H9 (cell line): ENCODE results near the gene LGALS9. TPM values are rescaled to one million over a fixed set of nuclear protein-coding genes. Genes with fewer than 3 reads are reported as not detected.
"Not testable (repeated sequence)": the region's sequence is repeated elsewhere in the genome, so short reads cannot be mapped to it uniquely, and the experiment has no call there.

Source experiments
- DNase-seq: peaks from one replicate; pipeline ENCODE4 v3.0.0-alpha.2; 2017
- H2AFZ ChIP-seq: one replicate; pipeline ENCODE4 v1.6.1; 2013; ENCODE audit warnings: mild to moderate bottlenecking, low read length, control low read depth, moderate library complexity
- H2AK5ac ChIP-seq: 2 replicates; pipeline ENCODE4 v1.6.1; 2013; ENCODE audit warnings: low read length, control low read depth, mixed read lengths; ENCODE audit not compliant: insufficient read length
- H2BK120ac ChIP-seq: one replicate; pipeline ENCODE4 v1.6.1; 2013; ENCODE audit warnings: low read depth, mild to moderate bottlenecking, low read length, control low read depth, inconsistent platforms; ENCODE audit not compliant: poor library complexity, severe bottlenecking
- H2BK12ac ChIP-seq: 2 replicates; pipeline ENCODE4 v1.6.1; 2013; ENCODE audit warnings: low read length, control low read depth, mixed read lengths, low read depth; ENCODE audit not compliant: insufficient read length
- H2BK15ac ChIP-seq: 2 replicates; pipeline ENCODE4 v1.6.1; 2013; ENCODE audit warnings: low read depth, low read length, control low read depth
- H2BK20ac ChIP-seq: one replicate; pipeline ENCODE4 v1.6.1; 2013; ENCODE audit warnings: low read depth, mild to moderate bottlenecking, low read length, control low read depth, inconsistent platforms; ENCODE audit not compliant: poor library complexity, severe bottlenecking
- H2BK5ac ChIP-seq: 2 replicates; pipeline ENCODE4 v1.6.1; 2013; ENCODE audit warnings: low read length, control low read depth, mixed read lengths; ENCODE audit not compliant: insufficient read length
- H3K14ac ChIP-seq: 2 replicates; pipeline ENCODE4 v1.6.1; 2013; ENCODE audit warnings: low read length, control low read depth; ENCODE audit not compliant: insufficient read depth
- H3K18ac ChIP-seq: 2 replicates; pipeline ENCODE4 v1.6.1; 2013; ENCODE audit warnings: low read depth, mild to moderate bottlenecking, mixed read lengths, low read length, control low read depth; ENCODE audit not compliant: insufficient read length
- H3K23ac ChIP-seq: 2 replicates; pipeline ENCODE4 v1.6.1; 2013; ENCODE audit warnings: low read length, control low read depth, mixed read lengths, low read depth; ENCODE audit not compliant: insufficient read length
- H3K23me2 ChIP-seq: 2 replicates; pipeline ENCODE4 v1.6.1; 2013; ENCODE audit warnings: low read depth, mild to moderate bottlenecking, mixed read lengths, low read length, control low read depth; ENCODE audit not compliant: insufficient read length, poor library complexity, severe bottlenecking
- H3K27ac ChIP-seq: 2 replicates; pipeline ENCODE4 v1.5.1; 2013; ENCODE audit warnings: low read length, control low read depth, mixed read lengths, low read depth; ENCODE audit not compliant: insufficient read length
- H3K27me3 ChIP-seq: 2 replicates; pipeline ENCODE4 v1.6.1; 2013; ENCODE audit warnings: low read length, control low read depth, inconsistent platforms; ENCODE audit not compliant: insufficient read depth
- H3K4ac ChIP-seq: 2 replicates; pipeline ENCODE4 v1.6.1; 2013; ENCODE audit warnings: low read depth, mild to moderate bottlenecking, control low read depth, inconsistent platforms, low read length, moderate library complexity
- H3K4me1 ChIP-seq: 2 replicates; pipeline ENCODE4 v1.6.1; 2013; ENCODE audit warnings: low read length, control low read depth, inconsistent platforms; ENCODE audit not compliant: insufficient read depth
- H3K4me2 ChIP-seq: 2 replicates; pipeline ENCODE4 v1.6.1; 2013; ENCODE audit warnings: low read length, control low read depth, mixed read lengths; ENCODE audit not compliant: insufficient read length, insufficient read depth
- H3K56ac ChIP-seq: 2 replicates; pipeline ENCODE4 v1.6.1; 2013; ENCODE audit warnings: low read depth, mild to moderate bottlenecking, mixed read lengths, low read length, control low read depth; ENCODE audit not compliant: insufficient read length
- H3K79me1 ChIP-seq: 2 replicates; pipeline ENCODE4 v1.6.1; 2013; ENCODE audit warnings: low read depth, mild to moderate bottlenecking, moderate library complexity, low read length, control low read depth, inconsistent platforms; ENCODE audit not compliant: insufficient read depth, poor library complexity, severe bottlenecking
- H3K79me2 ChIP-seq: 2 replicates; pipeline ENCODE4 v1.6.1; 2013; ENCODE audit warnings: low read length, control low read depth, inconsistent platforms; ENCODE audit not compliant: insufficient read depth
- H3K9ac ChIP-seq: 2 replicates; pipeline ENCODE4 v1.6.1; 2013; ENCODE audit warnings: low read length, control low read depth, mixed read lengths; ENCODE audit not compliant: insufficient read length; ENCODE audit errors: extremely low read depth
- H3K9me3 ChIP-seq: one replicate; pipeline ENCODE4 v1.6.1; 2013; ENCODE audit warnings: low read depth, low read length, inconsistent platforms; ENCODE audit not compliant: control insufficient read depth
- H3T11ph ChIP-seq: one replicate; pipeline ENCODE4 v1.6.1; 2013; ENCODE audit warnings: mild to moderate bottlenecking, low read length, control low read depth, inconsistent platforms
- H4K20me1 ChIP-seq: one replicate; pipeline ENCODE4 v1.6.1; 2013; ENCODE audit not compliant: control insufficient read depth, insufficient read length, insufficient read depth
- H4K5ac ChIP-seq: 2 replicates; pipeline ENCODE4 v1.6.1; 2013; ENCODE audit warnings: low read depth, mild to moderate bottlenecking, mixed read lengths, low read length, control low read depth; ENCODE audit not compliant: insufficient read length
- H4K8ac ChIP-seq: replicated peaks from 2 replicates; pipeline ENCODE4 v1.6.1; 2013; ENCODE audit warnings: low read length, control low read depth, mixed read lengths, low read depth; ENCODE audit not compliant: insufficient read length
- H4K91ac ChIP-seq: 2 replicates; pipeline ENCODE4 v1.6.1; 2013; ENCODE audit warnings: low read depth, mild to moderate bottlenecking, moderate library complexity, mixed read lengths, low read length, control low read depth; ENCODE audit not compliant: insufficient read length
- H3K27ac Mint-ChIP-seq, 3 experiments: 2 replicates in 2 of 3; 3 replicates in 1 of 3; pipeline ENCODE4 v1.8.0; 2020 to 2021; ENCODE audit warnings: mixed read lengths in 3 of 3, mild to moderate bottlenecking in 1 of 3, moderate library complexity in 1 of 3
- H3K27me3 Mint-ChIP-seq: 2 replicates; pipeline ENCODE4 v1.8.0; 2021; ENCODE audit warnings: low read depth, mild to moderate bottlenecking, moderate library complexity, mixed read lengths
- H3K36me3 Mint-ChIP-seq, 3 experiments: 2 replicates in 2 of 3; 3 replicates in 1 of 3; pipeline ENCODE4 v1.8.0; 2020 to 2021; ENCODE audit warnings: low read depth in 3 of 3, mixed read lengths in 3 of 3; ENCODE audit not compliant: insufficient read depth in 1 of 3
- H3K4me1 Mint-ChIP-seq, 2 experiments: 2 replicates each; pipeline ENCODE4 v1.8.0; 2020; ENCODE audit warnings: mixed read lengths in 2 of 2
- H3K4me3 Mint-ChIP-seq, 2 experiments: 2 replicates in 1 of 2; 3 replicates in 1 of 2; pipeline ENCODE4 v1.8.0; 2020 to 2021; ENCODE audit warnings: mild to moderate bottlenecking in 2 of 2, mixed read lengths in 2 of 2, moderate library complexity in 1 of 2
- H3K9me3 Mint-ChIP-seq, 2 experiments: 2 replicates in 1 of 2; 3 replicates in 1 of 2; pipeline ENCODE4 v1.8.0; 2020; ENCODE audit warnings: mild to moderate bottlenecking in 2 of 2, mixed read lengths in 2 of 2, moderate library complexity in 1 of 2
- WGBS: extraction: QIAGEN DNeasy Blood & Tissue Kit; methylation state at CpG from one replicate; pipeline ENCODE4 v1.1.7; 2013; ENCODE audit warnings: missing lambda C conversion rate, low lambda C conversion rate, mixed read lengths; ENCODE audit not compliant: insufficient read length; ENCODE audit errors: extremely low coverage; 5-methylcytosine and 5-hydroxymethylcytosine counted together
- total RNA-seq: library from RNA; stranded (reverse); gene quantifications from 2 replicates; pipeline ENCODE4 v1.2.1, GENCODE V29; 2021
- TF ChIP-seq, protein P1 (sequence below): fragments of 200-600 bp; sonication (generic); conservative IDR thresholded peaks from 3 replicates; pipeline ENCODE4 v1.8.0; 2021; ENCODE audit warnings: antibody characterized with exemption, mild to moderate bottlenecking

LGALS9 gene
- total RNA-seq, 1 experiment from 2014 or later, result 2.5 TPM

DNA sequence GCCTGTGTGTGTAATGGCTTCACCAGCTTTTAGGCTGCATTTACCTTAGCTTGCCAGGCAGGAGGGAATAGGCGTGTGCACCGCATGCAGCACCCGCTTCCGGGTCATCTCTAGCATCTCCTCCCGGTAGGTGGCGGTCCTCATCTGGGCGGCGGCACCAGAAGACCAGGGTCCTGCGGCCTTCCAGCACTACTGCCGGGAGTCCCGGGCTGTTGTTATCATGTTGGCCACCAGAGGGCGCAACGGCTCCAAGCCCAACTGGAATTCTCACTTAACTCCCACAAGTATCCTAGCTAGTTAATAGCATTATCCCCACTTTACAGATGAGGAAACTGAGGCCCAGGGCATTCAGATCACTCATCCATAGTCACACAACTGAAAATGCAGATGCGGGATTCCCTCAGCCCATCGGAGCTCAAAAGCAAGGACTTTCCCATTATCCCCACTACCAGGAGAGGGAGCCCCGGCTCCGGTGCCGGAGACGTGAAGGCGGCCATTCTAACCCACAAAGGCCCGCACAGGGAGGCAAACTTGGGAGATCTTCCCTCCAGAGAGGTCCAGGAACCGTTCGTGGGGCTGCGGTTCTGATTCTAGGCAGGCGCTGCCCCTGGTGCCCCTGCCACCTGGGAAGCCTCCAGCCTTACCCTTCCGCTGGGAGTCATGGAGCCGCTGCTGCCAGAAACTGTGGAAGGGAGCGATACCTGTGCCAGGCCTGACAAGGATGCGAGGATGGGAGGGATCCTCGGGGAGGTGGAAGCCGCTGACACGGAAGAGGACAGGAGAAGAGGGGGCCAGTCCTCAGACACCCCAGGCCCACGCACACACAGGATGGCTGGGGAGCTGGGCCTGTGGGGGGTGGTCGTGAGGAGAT, 23.9 kb downstream of the LGALS9 start:
- no CpG with 5 or more reads among the region's 34 CpGs for WGBS
- H2BK5ac ChIP-seq, result no peak overlapping the region
- no peak overlapping the region for H3K27ac ChIP-seq
- Mint-ChIP-seq H3K9me3 (no peaks in the 10 kb centered on the region; a peak in 1 of 5 replicates), H3K27me3 (peaks cover 4% of the 10 kb centered on the region; the same call in 1 of the 2 replicates), H3K4me1 (peaks cover 10 to 14% of the 10 kb centered on the region in 2 experiments; a peak in 3 of 4 replicates), H3K36me3 (no peaks in the 10 kb centered on the region), H3K4me3 (no peak overlapping the region), H3K27ac (no peak overlapping the region)
- no peak overlapping the region for H2BK120ac ChIP-seq
- no peaks in the 10 kb centered on the region for H3K79me2 ChIP-seq
- H2AK5ac ChIP-seq, result no peak overlapping the region
- H4K91ac ChIP-seq, result no peak overlapping the region
- no peak overlapping the region for H2BK12ac ChIP-seq
- H2BK20ac ChIP-seq, result no peak overlapping the region
- H3K79me1 ChIP-seq, result no peaks in the 10 kb centered on the region
- no peak overlapping the region for H3K14ac ChIP-seq
- no peaks in the 10 kb centered on the region for H3K23me2 ChIP-seq
- H2BK15ac ChIP-seq, result no peak overlapping the region
- H3K18ac ChIP-seq, result no peak overlapping the region
- no peaks in the 10 kb centered on the region for H3K9me3 ChIP-seq
- peak; percentile 96 for DNase-seq
- H3K27me3 ChIP-seq, result no peaks in the 10 kb centered on the region
- no peak overlapping the region for H3K23ac ChIP-seq
- H2AFZ ChIP-seq, result no peak overlapping the region
- H3K4me2 ChIP-seq, result no peak overlapping the region
- H3K4me1 ChIP-seq, result no peaks in the 10 kb centered on the region; the same call in 1 of the 2 replicates
- H3K9ac ChIP-seq, result no peak overlapping the region
- H3K56ac ChIP-seq, result no peak overlapping the region
- no peak overlapping the region for H3K4ac ChIP-seq
- H3T11ph ChIP-seq, result no peak overlapping the region
- no peaks in the 10 kb centered on the region for H4K20me1 ChIP-seq
- TF ChIP-seq, protein P1, sequence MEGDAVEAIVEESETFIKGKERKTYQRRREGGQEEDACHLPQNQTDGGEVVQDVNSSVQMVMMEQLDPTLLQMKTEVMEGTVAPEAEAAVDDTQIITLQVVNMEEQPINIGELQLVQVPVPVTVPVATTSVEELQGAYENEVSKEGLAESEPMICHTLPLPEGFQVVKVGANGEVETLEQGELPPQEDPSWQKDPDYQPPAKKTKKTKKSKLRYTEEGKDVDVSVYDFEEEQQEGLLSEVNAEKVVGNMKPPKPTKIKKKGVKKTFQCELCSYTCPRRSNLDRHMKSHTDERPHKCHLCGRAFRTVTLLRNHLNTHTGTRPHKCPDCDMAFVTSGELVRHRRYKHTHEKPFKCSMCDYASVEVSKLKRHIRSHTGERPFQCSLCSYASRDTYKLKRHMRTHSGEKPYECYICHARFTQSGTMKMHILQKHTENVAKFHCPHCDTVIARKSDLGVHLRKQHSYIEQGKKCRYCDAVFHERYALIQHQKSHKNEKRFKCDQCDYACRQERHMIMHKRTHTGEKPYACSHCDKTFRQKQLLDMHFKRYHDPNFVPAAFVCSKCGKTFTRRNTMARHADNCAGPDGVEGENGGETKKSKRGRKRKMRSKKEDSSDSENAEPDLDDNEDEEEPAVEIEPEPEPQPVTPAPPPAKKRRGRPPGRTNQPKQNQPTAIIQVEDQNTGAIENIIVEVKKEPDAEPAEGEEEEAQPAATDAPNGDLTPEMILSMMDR, result peak; percentile 100
- H4K8ac ChIP-seq, result no peak overlapping the region
- no peak overlapping the region for H4K5ac ChIP-seq

DNA sequence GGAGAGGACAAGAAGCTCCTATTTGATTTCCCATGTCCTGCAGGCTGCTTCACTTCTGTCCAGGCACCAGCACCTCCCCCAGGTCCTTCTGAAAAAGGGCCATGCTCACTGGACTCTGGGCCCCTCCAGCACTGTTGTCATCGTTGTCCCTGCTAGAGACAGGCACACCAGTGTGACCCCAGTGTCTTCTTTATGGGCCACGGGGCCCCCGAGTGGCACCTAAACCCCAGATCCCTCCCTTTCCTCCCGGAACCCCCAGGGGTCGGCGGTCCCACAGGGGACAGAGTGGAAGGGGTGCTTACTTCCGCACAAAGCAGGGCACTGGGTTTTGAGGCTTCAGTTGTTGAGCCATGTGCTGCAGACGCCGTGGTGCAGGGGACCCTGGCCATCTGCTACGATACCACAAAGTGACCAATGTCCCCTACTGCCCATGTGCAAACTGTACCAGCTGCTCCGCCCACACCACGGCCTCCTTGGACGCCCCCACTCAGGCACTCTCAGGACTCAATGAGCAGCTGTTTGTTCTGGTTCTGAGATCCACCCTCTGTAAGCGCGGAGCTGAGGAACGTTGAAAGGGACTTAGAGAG, 24.6 kb downstream of the LGALS9 start:
- H3K27ac ChIP-seq, H4K20me1 ChIP-seq, H2AFZ ChIP-seq, H3K79me2 ChIP-seq, H2BK15ac ChIP-seq, H3K36me3 Mint-ChIP-seq, H3K4me1 ChIP-seq, H3K56ac ChIP-seq, H2BK5ac ChIP-seq, H2BK12ac ChIP-seq, H3K14ac ChIP-seq, H3K4ac ChIP-seq, H4K91ac ChIP-seq, H3K9ac ChIP-seq, H4K8ac ChIP-seq, H3K27me3 ChIP-seq, H2AK5ac ChIP-seq, H3K9me3 ChIP-seq, H3K23me2 ChIP-seq, H2BK20ac ChIP-seq, H3K27me3 Mint-ChIP-seq, H3T11ph ChIP-seq, H3K4me2 ChIP-seq, H3K18ac ChIP-seq, DNase-seq, H3K79me1 ChIP-seq, H3K4me3 Mint-ChIP-seq, H3K9me3 Mint-ChIP-seq, H4K5ac ChIP-seq, H3K27ac Mint-ChIP-seq, H3K23ac ChIP-seq, H2BK120ac ChIP-seq: not testable (repeated sequence)
- no CpG with 5 or more reads among the region's 16 CpGs for WGBS
- peaks cover 10 to 14% of the 10 kb centered on the region in 2 experiments; a peak in 3 of 4 replicates for H3K4me1 Mint-ChIP-seq
